ENCODE results near the gene PAGR1. TPM values are rescaled to one million over a fixed set of nuclear protein-coding genes. Genes with fewer than 3 reads are reported as not detected.
A peak's percentile ranks its signal among the peaks of the same experiment; 100 is the strongest.

Gene PAGR1
- total and polyA plus RNA-seq, 2 experiments from 2014 or later = 19.3 to 23.6 TPM

DNA sequence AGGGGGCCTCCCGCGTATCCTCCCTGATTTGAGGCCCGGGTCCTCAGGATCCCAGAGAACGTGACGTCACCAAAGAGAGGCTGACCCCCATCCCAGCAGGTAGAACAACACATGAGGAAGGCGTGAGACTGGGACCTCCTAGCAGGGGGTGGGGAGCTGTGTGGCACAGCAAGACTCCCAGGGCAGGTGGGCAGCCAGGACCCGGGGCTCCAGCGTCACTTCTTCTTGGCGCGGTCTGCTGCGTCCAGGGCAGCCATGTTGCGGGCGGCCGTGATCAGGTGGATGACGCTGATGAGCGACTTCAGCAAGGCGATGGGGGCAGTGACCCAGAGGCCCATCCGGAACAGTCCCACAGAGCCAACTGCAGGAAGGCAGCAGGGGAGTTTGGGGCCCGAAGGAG lies 43.0 kb downstream of the PAGR1 start:
- no peak overlapping the region for H3K4me3 ChIP-seq
- no peaks in the 10 kb centered on the region for H3K9me3 ChIP-seq (ENCODE audit: low read depth)
- H4K20me1 ChIP-seq (ENCODE audit: insufficient read depth) = no peaks in the 10 kb centered on the region
- in situ Hi-C loops (cut with MboI) = no loop called here
- H2AFZ ChIP-seq = no peak overlapping the region
- TF ChIP-seq EZH2 (IDR thresholded peaks at IDR 0.05; ENCODE audit: insufficient read depth, poor library complexity, severe bottlenecking) = no peak
- TF ChIP-seq EZH2phosphoT487 (IDR thresholded peaks at IDR 0.05; ENCODE audit: insufficient read depth, low read depth) = no peak
- H3K4me1 ChIP-seq (ENCODE audit: insufficient read depth) = peaks cover 21% of the 10 kb centered on the region
- no peaks in the 10 kb centered on the region for H3K9me2 ChIP-seq (ENCODE audit: insufficient read depth)
- H3K27ac ChIP-seq = no peak overlapping the region
- no peaks in the 10 kb centered on the region for H3K36me3 ChIP-seq (ENCODE audit: low read depth)
- peaks cover 28% of the 10 kb centered on the region for H3K79me2 ChIP-seq (ENCODE audit: insufficient read depth)
- no peak for DNase-seq
- WGBS, 2 experiments (ENCODE audit: low coverage in 1 of 2, low lambda C conversion rate in 2 of 2, missing lambda C conversion rate in 2 of 2) = 96 to 97% methylated on average over 17 to 18 of the region's 19 CpGs
- H3K9ac ChIP-seq = no peak overlapping the region
- no peaks in the 10 kb centered on the region for H3K27me3 ChIP-seq (replicated peaks; ENCODE audit: insufficient read depth)
- H3F3A ChIP-seq (ENCODE audit: insufficient read depth) = peaks cover 23% of the 10 kb centered on the region
- H3K4me2 ChIP-seq (ENCODE audit: unreplicated experiment) = no peak overlapping the region

DNA sequence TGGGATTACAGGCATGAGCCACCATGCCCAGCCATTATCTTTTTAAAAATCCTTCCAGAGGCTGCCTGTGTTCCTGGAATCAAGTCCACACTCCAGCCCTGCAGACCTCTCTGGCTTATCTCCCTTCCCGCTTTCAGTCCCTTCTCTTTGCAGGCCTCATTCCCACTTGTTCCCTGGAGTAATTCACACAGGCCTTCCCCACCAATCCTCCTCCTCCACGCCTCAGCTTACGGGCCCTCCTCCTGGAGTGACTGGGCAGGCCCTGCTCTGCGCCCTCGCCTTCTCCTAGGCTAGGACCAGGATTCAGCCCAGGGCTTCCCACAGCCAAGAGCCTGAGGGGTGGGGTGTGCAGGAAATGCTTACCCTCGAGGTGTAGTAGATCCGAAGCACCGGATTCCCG lies 44.3 kb downstream of the PAGR1 start:
- TF ChIP-seq EZH2 (IDR thresholded peaks at IDR 0.05; ENCODE audit: insufficient read depth, poor library complexity, severe bottlenecking) = no peak
- no peak for TF ChIP-seq EZH2phosphoT487 (IDR thresholded peaks at IDR 0.05; ENCODE audit: insufficient read depth, low read depth)
- no peaks in the 10 kb centered on the region for H3K36me3 ChIP-seq (ENCODE audit: low read depth)
- no peaks in the 10 kb centered on the region for H3K9me2 ChIP-seq (ENCODE audit: insufficient read depth)
- no peaks in the 10 kb centered on the region for H3K9me3 ChIP-seq (ENCODE audit: low read depth)
- peaks cover 21% of the 10 kb centered on the region for H3K4me1 ChIP-seq (ENCODE audit: insufficient read depth)
- H3K79me2 ChIP-seq (ENCODE audit: insufficient read depth) = peaks cover 28% of the 10 kb centered on the region
- no peak overlapping the region for H2AFZ ChIP-seq
- in situ Hi-C loops (cut with MboI) = no loop called here
- WGBS, 2 experiments (ENCODE audit: low coverage in 1 of 2, low lambda C conversion rate in 2 of 2, missing lambda C conversion rate in 2 of 2) = 86 to 91% methylated on average over 9 of the region's 9 CpGs
- no peak overlapping the region for H3K4me3 ChIP-seq
- H3F3A ChIP-seq (ENCODE audit: insufficient read depth) = peaks cover 23% of the 10 kb centered on the region
- no peak overlapping the region for H3K9ac ChIP-seq
- no peaks in the 10 kb centered on the region for H3K27me3 ChIP-seq (replicated peaks; ENCODE audit: insufficient read depth)
- no peak overlapping the region for H3K4me2 ChIP-seq (ENCODE audit: unreplicated experiment)
- no peak overlapping the region for H3K27ac ChIP-seq
- no peak for DNase-seq
- no peaks in the 10 kb centered on the region for H4K20me1 ChIP-seq (ENCODE audit: insufficient read depth)

DNA sequence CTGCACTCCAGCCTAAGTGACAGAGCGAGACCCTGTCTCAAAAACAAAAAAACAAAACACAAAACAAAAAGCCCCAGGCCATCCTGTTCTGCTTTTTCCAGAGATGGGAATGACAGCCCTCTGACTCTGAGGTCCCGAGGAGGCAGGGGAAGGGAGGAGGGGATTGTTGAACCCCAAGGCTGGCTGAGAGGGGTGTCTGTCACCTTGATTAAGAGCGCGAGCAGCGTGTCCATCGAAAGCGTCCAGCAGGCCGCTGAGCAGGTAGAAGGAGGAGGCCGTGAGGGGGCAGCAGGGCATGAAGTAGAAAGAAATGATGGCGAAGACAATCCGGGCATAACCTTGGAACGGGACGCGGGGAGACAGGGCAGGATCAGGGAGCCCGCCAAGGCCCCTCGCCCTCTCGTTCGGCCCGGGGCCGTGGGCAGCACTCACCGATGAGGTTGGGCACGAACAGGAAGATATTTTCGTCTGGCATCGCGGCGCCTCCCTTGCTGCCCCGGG lies 46.5 kb downstream of the PAGR1 start:
- peak; percentile 58 for DNase-seq

DNA sequence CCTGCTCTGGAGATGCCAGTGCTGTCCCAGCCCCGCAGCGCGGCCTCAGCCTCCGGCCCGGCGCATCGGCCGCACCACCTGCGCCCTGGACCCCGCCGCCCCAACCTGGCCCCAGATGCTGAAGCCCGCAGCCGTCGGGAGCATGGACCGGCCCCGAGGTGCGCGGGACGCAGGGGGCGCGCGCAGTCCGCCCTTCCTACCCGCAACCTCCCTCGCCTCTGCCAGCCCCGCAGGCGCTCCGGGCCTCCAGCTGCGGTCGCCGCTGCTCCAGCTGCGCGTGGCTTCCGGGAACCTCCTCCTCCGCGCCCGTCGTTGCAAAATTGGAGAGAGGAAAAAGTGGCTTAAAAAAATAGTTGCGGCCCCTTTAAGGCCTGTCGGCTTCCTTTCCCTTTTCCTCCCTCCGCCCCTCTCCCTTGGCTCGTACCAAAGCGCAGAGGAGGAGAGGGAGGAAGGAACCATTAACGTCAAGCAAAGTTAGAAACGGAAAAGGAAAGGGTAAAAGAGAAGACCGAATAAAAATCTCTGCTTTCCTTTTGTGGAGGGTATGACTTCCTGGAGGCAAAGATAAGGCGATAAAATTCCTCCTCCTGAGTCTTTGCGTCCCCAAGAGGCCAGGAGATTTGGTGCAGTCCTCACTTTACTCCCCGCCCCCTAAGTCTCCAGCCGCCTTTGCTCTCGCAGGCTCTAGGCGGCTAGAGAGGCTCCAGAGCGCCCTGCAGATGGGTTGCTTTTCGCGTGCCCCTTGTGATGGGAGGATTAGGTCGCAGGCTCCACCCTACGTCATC lies 47.1 kb downstream of the PAGR1 start, which contains the start of gene CDIPT:
Gene CDIPT, minus strand, starts transcription at position 343 of the 785 bp plus-strand sequence. CDS start 369 bp downstream, outside the sequence.
- H3K9ac ChIP-seq = peak within 1 kb of the TSS; percentile 85
- no peaks in the 10 kb centered on the region for H4K20me1 ChIP-seq (ENCODE audit: insufficient read depth)
- no peaks in the 10 kb centered on the region for H3K9me3 ChIP-seq (ENCODE audit: low read depth)
- in situ Hi-C loops (cut with MboI) = no loop called here
- peaks cover 8% of the 10 kb centered on the region for H3F3A ChIP-seq (ENCODE audit: insufficient read depth)
- H3K4me3 ChIP-seq = peak within 1 kb of the TSS; percentile 80
- peak within 1 kb of the TSS; percentile 77 for H2AFZ ChIP-seq
- H3K4me2 ChIP-seq (ENCODE audit: unreplicated experiment) = peak within 1 kb of the TSS; percentile 85
- H3K36me3 ChIP-seq (ENCODE audit: low read depth) = no peaks in the 10 kb centered on the region
- H3K9me2 ChIP-seq (ENCODE audit: insufficient read depth) = no peaks in the 10 kb centered on the region
- DNase-seq = peak; percentile 98
- H3K27ac ChIP-seq = peak within 1 kb of the TSS; percentile 91
- H3K27me3 ChIP-seq (replicated peaks; ENCODE audit: insufficient read depth) = no peaks in the 10 kb centered on the region
- WGBS, 2 experiments (ENCODE audit: low coverage in 1 of 2, low lambda C conversion rate in 2 of 2, missing lambda C conversion rate in 2 of 2) = 1% methylated on average over 57 of the region's 57 CpGs
- H3K4me1 ChIP-seq (ENCODE audit: insufficient read depth) = peaks cover 8% of the 10 kb centered on the region
- peaks cover 28% of the 10 kb centered on the region for H3K79me2 ChIP-seq (ENCODE audit: insufficient read depth)
- TF ChIP-seq EZH2 (IDR thresholded peaks at IDR 0.05; ENCODE audit: insufficient read depth, poor library complexity, severe bottlenecking) = no peak
- no peak for TF ChIP-seq EZH2phosphoT487 (IDR thresholded peaks at IDR 0.05; ENCODE audit: insufficient read depth, low read depth)

More for the DNA sequence above, 46.5 kb downstream of the PAGR1 start:
- TF ChIP-seq EZH2phosphoT487 (IDR thresholded peaks at IDR 0.05; ENCODE audit: insufficient read depth, low read depth) (no peak), EZH2 (IDR thresholded peaks at IDR 0.05; ENCODE audit: insufficient read depth, poor library complexity, severe bottlenecking) (no peak)
- Histone ChIP-seq H3K36me3 (ENCODE audit: low read depth) (no peaks in the 10 kb centered on the region), H2AFZ (peak overlapping the region; percentile 77), H3F3A (ENCODE audit: insufficient read depth) (peaks cover 13% of the 10 kb centered on the region), H3K27me3 (replicated peaks; ENCODE audit: insufficient read depth) (no peaks in the 10 kb centered on the region), H3K4me3 (peak overlapping the region; percentile 80), H4K20me1 (ENCODE audit: insufficient read depth) (no peaks in the 10 kb centered on the region), H3K79me2 (ENCODE audit: insufficient read depth) (peaks cover 28% of the 10 kb centered on the region), H3K4me2 (ENCODE audit: unreplicated experiment) (peak overlapping the region; percentile 85), H3K9ac (peak overlapping the region; percentile 85), H3K4me1 (ENCODE audit: insufficient read depth) (peaks cover 13% of the 10 kb centered on the region), H3K9me2 (ENCODE audit: insufficient read depth) (no peaks in the 10 kb centered on the region), H3K27ac (peak overlapping the region; percentile 91), H3K9me3 (ENCODE audit: low read depth) (no peaks in the 10 kb centered on the region)
- WGBS, 2 experiments (ENCODE audit: low coverage in 1 of 2, low lambda C conversion rate in 2 of 2, missing lambda C conversion rate in 2 of 2) = 1 to 2% methylated on average over 26 to 27 of the region's 27 CpGs
- in situ Hi-C loops (cut with MboI) = no loop called here
